HFF-Myc (cell line): ENCODE measurements around the gene CADM1.

Source experiments
- DNase-seq: peaks from one replicate; pipeline ENCODE4 v3.0.0-alpha.2; 2011; ENCODE audit warnings: low read depth; ENCODE audit errors: extremely low read depth
- H3K4me3 ChIP-seq: replicated peaks from 2 replicates; pipeline ENCODE4 v1.5.1; 2011; ENCODE audit warnings: low read depth, mild to moderate bottlenecking, control low read depth, low read length
- CTCF ChIP-seq: IDR thresholded peaks from 2 replicates; pipeline ENCODE4 v1.5.1; 2012; ENCODE audit warnings: mild to moderate bottlenecking, low read depth, low read length, control low read depth; ENCODE audit errors: missing control alignments

The CADM1 gene

GRCh38 chr11:115244758-115245157, 259.5 kb downstream of the CADM1 start:
- H3K4me3 ChIP-seq = no peak overlapping the region
- DNase-seq = no peak
- TF ChIP-seq CTCF = no peak

DNA sequence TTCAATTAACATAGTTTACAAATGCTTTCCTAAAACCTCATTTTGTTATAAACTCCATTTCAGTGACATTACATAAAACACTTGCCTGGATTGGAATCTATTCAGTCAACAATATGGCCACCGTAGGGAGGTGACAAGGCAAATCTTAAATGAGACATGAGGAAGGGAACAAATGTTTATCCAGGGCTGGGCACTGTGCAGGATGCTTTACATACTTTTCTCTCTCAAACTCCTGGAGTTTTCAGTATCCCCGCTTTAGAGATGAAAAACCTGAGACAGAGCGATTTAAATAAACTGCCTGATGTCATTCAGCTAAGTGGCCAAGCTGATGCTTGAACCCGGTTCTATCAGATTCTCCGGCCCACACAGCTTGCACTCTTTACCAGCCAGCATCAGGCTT, 259.9 kb downstream of the CADM1 start:
- no peak for DNase-seq
- TF ChIP-seq CTCF = no peak
- H3K4me3 ChIP-seq = no peak overlapping the region

DNA sequence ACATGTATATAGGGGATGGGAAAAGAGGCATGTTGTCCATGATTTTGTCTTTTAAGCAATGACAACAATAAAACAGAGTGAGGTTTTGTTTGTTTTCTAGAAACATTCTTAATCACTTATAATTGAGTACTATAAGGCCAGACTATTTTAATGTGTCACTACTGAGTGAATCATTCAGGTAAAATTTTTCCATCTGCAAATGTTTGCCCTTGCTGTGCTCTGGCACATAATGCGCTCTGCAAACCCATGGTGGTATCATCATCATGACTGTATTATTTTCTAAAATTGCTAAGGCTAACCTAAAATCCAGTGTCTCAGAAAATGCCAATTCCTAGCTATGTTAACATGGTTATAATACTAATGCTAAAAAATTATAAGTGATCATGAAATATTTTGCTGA, 261.2 kb downstream of the CADM1 start:
- TF ChIP-seq CTCF = no peak

DNA sequence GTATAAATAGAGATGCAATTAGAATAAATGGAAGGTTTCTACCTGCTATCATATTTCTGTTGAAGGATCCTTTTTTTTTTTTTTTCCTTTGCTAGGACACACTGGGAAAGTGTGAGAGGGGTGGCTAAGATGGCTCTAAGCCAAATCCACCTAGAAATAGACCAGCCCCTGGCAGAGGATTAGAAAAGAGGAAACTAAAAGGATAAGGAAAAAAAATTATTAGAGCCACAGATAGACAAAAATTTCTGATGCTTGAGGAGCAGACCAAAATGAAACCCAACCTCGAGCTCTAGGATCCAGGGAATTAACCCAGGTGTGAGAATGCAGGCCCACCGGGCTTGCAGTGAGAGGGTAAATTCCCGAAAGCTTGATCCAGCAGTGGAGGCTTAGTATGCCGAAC, 262.3 kb downstream of the CADM1 start:
- no peak for DNase-seq
- no peak for TF ChIP-seq CTCF
- no peak overlapping the region for H3K4me3 ChIP-seq

More for the DNA sequence above, 261.2 kb downstream of the CADM1 start:
- DNase-seq = no peak
- H3K4me3 ChIP-seq = no peak overlapping the region

GRCh38 chr11:115238791-115239190, 265.4 kb downstream of the CADM1 start:
- no peak for TF ChIP-seq CTCF
- H3K4me3 ChIP-seq = no peak overlapping the region
- no peak for DNase-seq

- no peak for TF ChIP-seq CTCF
- H3K4me3 ChIP-seq = no peak overlapping the region
- DNase-seq = no peak
Measured at GRCh38 chr11:115238086-115238485, 266.1 kb downstream of the CADM1 start.

GRCh38 chr11:115237578-115237977, 266.6 kb downstream of the CADM1 start:
- TF ChIP-seq CTCF = no peak
- no peak overlapping the region for H3K4me3 ChIP-seq
- no peak for DNase-seq
